Measurements from ENCODE around the gene TRAF3IP1.

The TRAF3IP1 gene

GRCh38 chr2:238361877-238362276 lies 41.6 kb downstream of the TRAF3IP1 start:
- Histone ChIP-seq H3K27ac (replicated peaks; ENCODE audit: low read length) (no peak overlapping the region), H3K4ac (ENCODE audit: low read length) (no peak overlapping the region), H3K23ac (ENCODE audit: low read depth, low read length, poor library complexity) (no peak overlapping the region)

GRCh38 chr2:238362626-238363025 lies 42.3 kb downstream of the TRAF3IP1 start:
- no peak overlapping the region for H2AFZ ChIP-seq (ENCODE audit: low read length)
- peaks cover 9 to 10% of the 10 kb centered on the region in 2 donors for H3K36me3 ChIP-seq (replicated peaks in 1 of 2; ENCODE audit: control insufficient read depth in 2 of 2, insufficient read depth in 2 of 2, low read length in 2 of 2)
- WGBS, 2 donors (ENCODE audit: extremely low coverage in 2 of 2, insufficient read length in 2 of 2, insufficient replicate concordance in 1 of 2) = no CpG with 5 or more reads among the region's 7 CpGs
- H3K4ac ChIP-seq (ENCODE audit: low read length) = no peak overlapping the region
- H3K4me2 ChIP-seq (ENCODE audit: insufficient read depth, low read length, poor library complexity, severe bottlenecking) = no peak overlapping the region
- H3K23ac ChIP-seq (ENCODE audit: low read depth, low read length, poor library complexity) = no peak overlapping the region
- H4K8ac ChIP-seq (ENCODE audit: low read depth, low read length) = no peak overlapping the region
- H3K4me3 ChIP-seq (ENCODE audit: low read length in 2 of 2) = no peak overlapping the region
- no peak overlapping the region for H3K18ac ChIP-seq (ENCODE audit: low read length)
- no peak overlapping the region for H2BK12ac ChIP-seq (ENCODE audit: low read length)
- no peak for DNase-seq (ENCODE audit: low spot score)
- H2AK5ac ChIP-seq (ENCODE audit: low read depth, low read length) = no peak overlapping the region
- H3K27ac ChIP-seq (replicated peaks; ENCODE audit: low read length) = no peak overlapping the region
- no peaks in the 10 kb centered on the region for H3K4me1 ChIP-seq (ENCODE audit: control insufficient read depth in 2 of 2, insufficient read depth in 1 of 2, low read depth in 1 of 2, low read length in 2 of 2)
- H3K9me3 ChIP-seq (replicated peaks in 1 of 2; ENCODE audit: control insufficient read depth in 2 of 2, insufficient read depth in 1 of 2, low read depth in 1 of 2, low read length in 2 of 2) = peaks cover 0 to 11% of the 10 kb centered on the region in 2 donors
- no peaks in the 10 kb centered on the region for H3K79me1 ChIP-seq (ENCODE audit: low read depth, low read length)
- no peak overlapping the region for H2BK15ac ChIP-seq (ENCODE audit: low read length)
- no peak overlapping the region for H4K91ac ChIP-seq (ENCODE audit: low read depth, low read length, poor library complexity)
- H2BK120ac ChIP-seq (ENCODE audit: low read depth, low read length) = no peak overlapping the region
- no peak overlapping the region for H2BK5ac ChIP-seq (ENCODE audit: low read length)
- no peaks in the 10 kb centered on the region for H3K27me3 ChIP-seq (ENCODE audit: control insufficient read depth in 3 of 3, insufficient read depth in 3 of 3, low read depth in 1 of 3, low read length in 3 of 3)
- H3K14ac ChIP-seq (ENCODE audit: low read length) = no peak overlapping the region
- no peak overlapping the region for H3K9ac ChIP-seq (ENCODE audit: low read depth, low read length, poor library complexity)

More at GRCh38 chr2:238361877-238362276, 41.6 kb downstream of the TRAF3IP1 start:
- Histone ChIP-seq H3K79me1 (ENCODE audit: low read depth, low read length) (no peaks in the 10 kb centered on the region), H2BK120ac (ENCODE audit: low read depth, low read length) (no peak overlapping the region), H2AK5ac (ENCODE audit: low read depth, low read length) (no peak overlapping the region), H3K4me1 (ENCODE audit: control insufficient read depth in 2 of 2, insufficient read depth in 1 of 2, low read depth in 1 of 2, low read length in 2 of 2) (no peaks in the 10 kb centered on the region), H3K9me3 (replicated peaks in 1 of 2; ENCODE audit: control insufficient read depth in 2 of 2, insufficient read depth in 1 of 2, low read depth in 1 of 2, low read length in 2 of 2) (peaks cover 0 to 11% of the 10 kb centered on the region in 2 donors), H2BK5ac (ENCODE audit: low read length) (no peak overlapping the region), H3K14ac (ENCODE audit: low read length) (no peak overlapping the region), H3K27me3 (ENCODE audit: control insufficient read depth in 3 of 3, insufficient read depth in 3 of 3, low read depth in 1 of 3, low read length in 3 of 3) (no peaks in the 10 kb centered on the region), H2AFZ (ENCODE audit: low read length) (no peak overlapping the region), H2BK12ac (ENCODE audit: low read length) (no peak overlapping the region), H2BK15ac (ENCODE audit: low read length) (no peak overlapping the region), H3K4me2 (ENCODE audit: insufficient read depth, low read length, poor library complexity, severe bottlenecking) (no peak overlapping the region), H3K9ac (ENCODE audit: low read depth, low read length, poor library complexity) (no peak overlapping the region), H3K36me3 (replicated peaks in 1 of 2; ENCODE audit: control insufficient read depth in 2 of 2, insufficient read depth in 2 of 2, low read length in 2 of 2) (peaks cover 9 to 14% of the 10 kb centered on the region in 2 donors), H3K18ac (ENCODE audit: low read length) (no peak overlapping the region), H4K91ac (ENCODE audit: low read depth, low read length, poor library complexity) (no peak overlapping the region), H4K8ac (ENCODE audit: low read depth, low read length) (no peak overlapping the region), H3K4me3 (ENCODE audit: low read length in 2 of 2) (no peak overlapping the region)
- no CpG with 5 or more reads among the region's 9 CpGs for WGBS, 2 donors (ENCODE audit: extremely low coverage in 2 of 2, insufficient read length in 2 of 2, insufficient replicate concordance in 1 of 2)
- no peak for DNase-seq (ENCODE audit: low spot score)

- Histone ChIP-seq H3K23ac (ENCODE audit: low read depth, low read length, poor library complexity) (no peak overlapping the region), H2BK15ac (ENCODE audit: low read length) (no peak overlapping the region), H4K91ac (ENCODE audit: low read depth, low read length, poor library complexity) (no peak overlapping the region), H3K9ac (ENCODE audit: low read depth, low read length, poor library complexity) (no peak overlapping the region), H3K18ac (ENCODE audit: low read length) (no peak overlapping the region), H3K79me1 (ENCODE audit: low read depth, low read length) (no peaks in the 10 kb centered on the region), H2BK12ac (ENCODE audit: low read length) (no peak overlapping the region), H3K4me3 (ENCODE audit: low read length in 2 of 2) (no peak overlapping the region), H3K27ac (replicated peaks; ENCODE audit: low read length) (no peak overlapping the region), H3K36me3 (replicated peaks in 1 of 2; ENCODE audit: control insufficient read depth in 2 of 2, insufficient read depth in 2 of 2, low read length in 2 of 2) (no peaks in the 10 kb centered on the region), H4K8ac (ENCODE audit: low read depth, low read length) (no peak overlapping the region), H3K4me1 (ENCODE audit: control insufficient read depth in 2 of 2, insufficient read depth in 1 of 2, low read depth in 1 of 2, low read length in 2 of 2) (peaks cover 0 to 1% of the 10 kb centered on the region in 2 donors), H2AFZ (ENCODE audit: low read length) (peak overlapping the region; percentile 19), H3K27me3 (ENCODE audit: control insufficient read depth in 3 of 3, insufficient read depth in 3 of 3, low read depth in 1 of 3, low read length in 3 of 3) (no peaks in the 10 kb centered on the region), H2BK5ac (ENCODE audit: low read length) (no peak overlapping the region), H3K9me3 (replicated peaks in 1 of 2; ENCODE audit: control insufficient read depth in 2 of 2, insufficient read depth in 1 of 2, low read depth in 1 of 2, low read length in 2 of 2) (no peaks in the 10 kb centered on the region), H3K4me2 (ENCODE audit: insufficient read depth, low read length, poor library complexity, severe bottlenecking) (no peak overlapping the region), H3K4ac (ENCODE audit: low read length) (no peak overlapping the region), H2BK120ac (ENCODE audit: low read depth, low read length) (no peak overlapping the region), H2AK5ac (ENCODE audit: low read depth, low read length) (no peak overlapping the region), H3K14ac (ENCODE audit: low read length) (no peak overlapping the region)
- no peak for DNase-seq (ENCODE audit: low spot score)
- no CpG with 5 or more reads among the region's 10 CpGs for WGBS, 2 donors (ENCODE audit: extremely low coverage in 2 of 2, insufficient read length in 2 of 2, insufficient replicate concordance in 1 of 2)
Observed at GRCh38 chr2:238369591-238370040, 49.3 kb downstream of the TRAF3IP1 start.

GRCh38 chr2:238370094-238370822 lies 49.9 kb downstream of the TRAF3IP1 start:
- H4K91ac ChIP-seq (ENCODE audit: low read depth, low read length, poor library complexity) = no peak overlapping the region
- peak overlapping the region; percentile 19 for H4K8ac ChIP-seq (ENCODE audit: low read depth, low read length)
- no peak overlapping the region for H3K23ac ChIP-seq (ENCODE audit: low read depth, low read length, poor library complexity)
- H2AFZ ChIP-seq (ENCODE audit: low read length) = no peak overlapping the region
- no peak overlapping the region for H2BK12ac ChIP-seq (ENCODE audit: low read length)
- peaks cover 0 to 1% of the 10 kb centered on the region in 2 donors for H3K4me1 ChIP-seq (ENCODE audit: control insufficient read depth in 2 of 2, insufficient read depth in 1 of 2, low read depth in 1 of 2, low read length in 2 of 2)
- no peak overlapping the region for H2BK15ac ChIP-seq (ENCODE audit: low read length)
- no peak overlapping the region for H3K27ac ChIP-seq (replicated peaks; ENCODE audit: low read length)
- no peak overlapping the region for H3K9ac ChIP-seq (ENCODE audit: low read depth, low read length, poor library complexity)
- H3K36me3 ChIP-seq (replicated peaks in 1 of 2; ENCODE audit: control insufficient read depth in 2 of 2, insufficient read depth in 2 of 2, low read length in 2 of 2) = no peaks in the 10 kb centered on the region
- H3K4me2 ChIP-seq (ENCODE audit: insufficient read depth, low read length, poor library complexity, severe bottlenecking) = no peak overlapping the region
- H2AK5ac ChIP-seq (ENCODE audit: low read depth, low read length) = no peak overlapping the region
- no peak overlapping the region for H2BK120ac ChIP-seq (ENCODE audit: low read depth, low read length)
- H3K9me3 ChIP-seq (replicated peaks in 1 of 2; ENCODE audit: control insufficient read depth in 2 of 2, insufficient read depth in 1 of 2, low read depth in 1 of 2, low read length in 2 of 2) = no peaks in the 10 kb centered on the region
- DNase-seq (ENCODE audit: low spot score) = no peak
- no peak overlapping the region for H2BK5ac ChIP-seq (ENCODE audit: low read length)
- no peak overlapping the region for H3K18ac ChIP-seq (ENCODE audit: low read length)
- H3K14ac ChIP-seq (ENCODE audit: low read length) = no peak overlapping the region
- WGBS, 2 donors (ENCODE audit: extremely low coverage in 2 of 2, insufficient read length in 2 of 2, insufficient replicate concordance in 1 of 2) = no CpG with 5 or more reads among the region's 10 CpGs
- no peaks in the 10 kb centered on the region for H3K27me3 ChIP-seq (ENCODE audit: control insufficient read depth in 3 of 3, insufficient read depth in 3 of 3, low read depth in 1 of 3, low read length in 3 of 3)
- no peaks in the 10 kb centered on the region for H3K79me1 ChIP-seq (ENCODE audit: low read depth, low read length)
- no peak overlapping the region for H3K4ac ChIP-seq (ENCODE audit: low read length)
- no peak overlapping the region for H3K4me3 ChIP-seq (ENCODE audit: low read length in 2 of 2)

All from neuronal stem cell (in vitro differentiated cells).